Measurements from ENCODE around the gene SEC16A.
A peak's percentile ranks its signal among the peaks of the same experiment; 100 is the strongest.

SEC16A gene

DNA sequence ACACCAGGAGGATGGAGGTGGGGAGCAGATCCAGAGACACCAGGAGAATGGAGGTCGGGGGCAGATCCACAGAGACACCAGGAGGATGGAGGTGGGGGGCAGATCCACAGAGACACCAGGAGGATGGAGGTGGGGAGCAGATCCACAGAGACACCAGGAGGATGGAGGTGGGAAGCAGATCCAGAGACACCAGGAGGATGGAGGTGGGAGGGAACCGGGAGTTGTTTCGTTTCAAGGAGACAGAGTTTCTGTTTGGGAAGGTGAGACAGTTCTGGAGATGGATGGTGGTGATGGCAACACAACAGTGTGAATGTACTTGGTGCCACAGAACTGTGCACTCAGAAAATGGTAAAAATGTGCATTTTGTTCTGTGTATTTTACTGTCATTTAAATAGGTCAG, 34.2 kb downstream of the SEC16A start:
- no peak for DNase-seq (ENCODE audit: low read depth)
- no peak overlapping the region for H3K4me3 ChIP-seq (ENCODE audit: low read depth, low read length)

DNA sequence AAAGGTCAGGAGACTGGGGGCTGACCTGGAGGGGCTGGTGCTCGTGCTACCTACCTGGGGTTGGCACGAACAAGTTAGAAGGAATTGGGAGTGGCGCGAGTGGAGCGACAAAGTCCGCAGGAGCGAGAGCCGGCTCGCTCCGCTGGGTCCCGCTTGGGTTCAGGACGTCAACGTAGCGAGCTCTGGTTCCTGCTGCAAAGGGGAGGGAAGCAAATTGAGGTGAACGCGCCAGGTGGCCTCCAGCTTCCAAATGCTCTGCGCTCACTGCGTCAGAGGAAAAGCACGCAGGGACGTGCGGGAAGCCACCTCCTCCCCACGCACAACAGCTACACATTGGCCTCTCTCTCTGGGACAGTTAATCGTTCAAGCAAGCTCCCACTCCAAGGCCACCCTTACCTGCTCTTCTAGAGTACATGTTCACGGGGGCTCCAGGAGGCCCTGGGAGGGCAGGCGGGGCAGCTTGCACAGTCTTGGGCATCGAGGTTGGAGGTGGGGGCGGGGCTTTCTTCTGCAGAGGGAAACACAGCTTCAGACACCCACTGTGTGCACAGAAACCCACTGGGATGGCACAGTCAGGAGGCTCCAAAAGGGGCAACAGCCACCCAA, 35.6 kb downstream of the SEC16A start:
- DNase-seq (ENCODE audit: low read depth): no peak
- no peak overlapping the region for H3K4me3 ChIP-seq (ENCODE audit: low read depth, low read length)

DNA sequence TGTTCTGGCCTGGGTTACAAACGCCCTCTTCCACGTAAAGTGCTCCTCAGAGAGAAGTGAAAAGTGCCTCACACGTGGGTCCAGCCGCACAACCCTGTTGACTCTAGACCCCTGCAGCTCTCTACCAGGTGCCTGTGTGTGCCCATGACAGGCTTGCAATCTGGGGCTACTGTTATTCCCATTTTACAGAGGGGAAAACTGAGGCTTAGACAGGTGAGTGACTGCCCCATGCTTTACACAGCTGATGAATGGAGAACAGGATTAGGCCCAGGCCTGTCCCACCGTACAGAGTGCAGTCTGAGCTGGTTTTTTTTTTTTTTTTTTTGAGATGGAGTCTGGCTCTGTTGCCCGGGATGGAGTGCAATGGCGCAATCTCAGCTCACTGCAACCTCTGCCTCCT, 37.0 kb downstream of the SEC16A start:
- DNase-seq (ENCODE audit: low read depth): no peak
- no peak overlapping the region for H3K4me3 ChIP-seq (ENCODE audit: low read depth, low read length)

- DNase-seq (ENCODE audit: low read depth): no peak
- H3K4me3 ChIP-seq (ENCODE audit: low read depth, low read length): no peak overlapping the region
Measured at GRCh38 chr9:136444102-136444501, 38.7 kb downstream of the SEC16A start.

- DNase-seq (ENCODE audit: low read depth): no peak
Measured at GRCh38 chr9:136443687-136444086, 39.2 kb downstream of the SEC16A start.

DNA sequence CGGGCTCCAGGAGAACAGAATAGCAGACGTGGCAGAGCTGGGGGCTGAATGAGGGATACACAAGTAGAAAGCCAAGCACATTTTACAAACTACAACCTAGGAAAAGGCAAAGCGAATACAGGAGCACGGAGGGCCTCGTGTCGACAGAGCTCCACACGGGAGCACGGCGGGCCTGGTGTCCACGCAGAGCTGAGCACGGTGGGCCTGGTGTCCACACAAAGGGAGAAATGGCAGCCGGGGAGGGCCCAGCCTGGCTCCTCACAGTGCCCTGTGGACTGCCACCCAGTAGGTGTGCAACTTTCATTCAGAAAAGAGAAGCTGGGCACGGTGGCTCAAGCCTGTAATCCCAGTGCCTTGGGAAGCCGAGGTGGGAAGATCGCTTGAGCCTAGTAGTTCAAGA, 39.8 kb downstream of the SEC16A start:
- DNase-seq (ENCODE audit: low read depth): no peak
- no peak overlapping the region for H3K4me3 ChIP-seq (ENCODE audit: low read depth, low read length)

More at GRCh38 chr9:136443687-136444086, 39.2 kb downstream of the SEC16A start:
- no peak overlapping the region for H3K4me3 ChIP-seq (ENCODE audit: low read depth, low read length)

GRCh38 chr9:136442265-136442664, 40.6 kb downstream of the SEC16A start:
- DNase-seq (ENCODE audit: low read depth): no peak
- H3K4me3 ChIP-seq (ENCODE audit: low read depth, low read length): no peak overlapping the region

- no peak for DNase-seq (ENCODE audit: low read depth)
- no peak overlapping the region for H3K4me3 ChIP-seq (ENCODE audit: low read depth, low read length)
Measured at GRCh38 chr9:136441681-136442245, 41.1 kb downstream of the SEC16A start.

DNA sequence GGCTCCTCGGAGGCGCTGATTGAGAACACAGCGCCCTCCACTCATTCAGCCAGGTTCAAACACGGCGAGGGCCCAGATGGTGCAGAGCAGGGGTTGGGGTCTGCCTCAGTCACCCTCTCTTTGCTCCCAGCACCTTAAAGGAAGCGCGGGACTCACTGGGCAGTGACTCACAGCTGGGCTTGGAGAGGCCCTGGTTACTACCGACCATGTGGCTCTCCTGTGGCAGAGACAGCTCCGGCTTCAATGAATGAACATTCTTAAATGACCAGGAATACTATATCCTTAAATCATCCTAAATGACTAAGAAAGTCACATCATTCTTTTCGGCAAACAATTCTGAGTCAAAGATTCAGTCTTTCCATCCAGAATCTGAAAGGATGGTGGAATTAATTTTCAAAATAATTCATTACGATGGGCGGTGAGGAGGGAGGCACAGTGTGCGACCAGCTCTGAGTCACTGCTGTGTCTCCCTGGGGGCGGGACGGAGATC, 41.6 kb downstream of the SEC16A start:
- no peak for DNase-seq (ENCODE audit: low read depth)

GRCh38 chr9:136439481-136440408, 43.1 kb downstream of the SEC16A start, which contains the start of gene INPP5E:
TSS of gene INPP5E (minus strand) at chr9:136439845. CDS start at chr9:136439419, 426 bp downstream.
- DNase-seq (ENCODE audit: low read depth): peak; percentile 13
- peak within 1 kb of the TSS; percentile 73 for H3K4me3 ChIP-seq (ENCODE audit: low read depth, low read length)

More for the DNA sequence above, 41.6 kb downstream of the SEC16A start:
- H3K4me3 ChIP-seq (ENCODE audit: low read depth, low read length): no peak overlapping the region

DNA sequence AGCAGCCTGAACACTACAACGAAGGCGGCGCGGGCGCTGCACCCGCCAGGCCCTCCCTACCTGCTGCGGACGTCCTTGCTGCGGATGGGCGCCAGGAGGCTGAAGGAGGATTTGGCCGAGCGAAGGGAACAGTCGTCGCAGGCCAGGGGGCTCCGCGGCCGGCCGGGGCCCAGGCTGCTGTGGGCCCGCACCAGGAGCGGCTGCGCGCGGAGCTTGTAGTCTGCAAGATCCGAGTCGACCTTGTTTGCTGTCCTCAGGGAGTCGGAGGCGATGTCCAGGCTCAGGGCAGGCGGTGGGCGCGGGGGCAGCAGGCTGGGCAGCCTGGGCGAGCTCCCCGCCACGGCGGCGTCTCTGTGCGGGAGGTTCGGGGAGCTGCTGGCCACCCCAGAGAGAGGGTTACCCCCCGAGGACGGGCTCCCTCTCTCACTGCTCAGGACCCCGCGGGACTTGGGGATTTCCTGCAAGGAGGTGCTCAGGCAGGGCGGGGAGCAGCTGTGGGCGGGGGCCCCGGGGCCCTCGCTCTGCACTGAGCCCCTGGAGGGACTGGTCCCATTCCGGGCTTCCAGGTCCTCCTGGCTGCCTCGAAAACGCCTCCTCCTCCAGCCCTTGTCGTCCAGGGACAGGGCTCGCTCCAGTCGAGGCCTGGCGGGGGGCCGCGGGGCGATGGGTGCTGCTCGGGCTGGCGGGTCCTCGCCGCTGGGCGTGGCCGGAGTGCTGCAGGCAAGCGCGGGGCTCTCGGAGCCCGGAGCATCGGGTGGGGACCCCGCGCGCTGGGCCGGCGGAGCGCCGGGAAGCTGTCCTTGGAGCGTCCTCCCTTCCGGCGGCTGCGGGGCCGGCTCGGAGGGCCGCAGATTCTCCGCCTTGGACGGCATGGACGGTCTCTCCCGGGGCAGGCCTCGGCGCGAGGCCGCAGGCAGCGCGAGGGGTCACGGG, 44.0 kb downstream of the SEC16A start:
- peak overlapping the region; percentile 73 for H3K4me3 ChIP-seq (ENCODE audit: low read depth, low read length)
- no peak for DNase-seq (ENCODE audit: low read depth)

DNA sequence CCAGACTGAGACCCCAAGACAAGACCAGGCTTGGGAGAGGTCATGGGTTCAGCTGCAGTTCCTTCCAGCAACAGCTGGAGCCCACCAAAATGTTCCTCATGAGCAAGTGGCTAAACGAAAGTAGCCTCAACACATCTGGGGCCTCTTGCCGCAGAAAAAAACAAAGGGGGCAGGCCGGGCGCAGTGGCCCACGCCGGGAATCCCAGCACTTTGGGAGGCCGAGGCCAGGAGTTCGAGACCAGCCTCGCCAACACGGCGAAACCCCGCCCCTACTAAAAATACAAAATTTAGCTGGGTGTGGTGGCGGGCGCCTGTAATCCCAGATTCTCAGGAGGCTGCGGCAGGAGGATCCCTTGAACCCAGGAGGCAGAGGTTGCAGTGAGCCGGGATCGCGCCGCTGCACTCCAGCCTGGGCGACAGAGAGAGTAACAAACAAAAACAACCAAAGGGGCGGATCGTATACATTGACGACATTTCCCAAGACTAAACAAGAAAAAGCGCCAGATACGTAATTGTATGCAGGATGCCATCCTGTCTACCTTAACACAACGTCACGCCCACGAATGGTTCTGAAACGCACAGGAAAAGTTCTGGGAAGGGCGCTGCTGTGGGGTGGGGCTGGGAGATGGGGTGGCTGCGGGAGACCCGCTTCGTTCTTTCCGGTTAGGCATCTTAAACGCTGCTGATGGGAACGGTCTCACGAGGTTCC, 44.8 kb downstream of the SEC16A start:
- peak overlapping the region; percentile 73 for H3K4me3 ChIP-seq (ENCODE audit: low read depth, low read length)
- DNase-seq (ENCODE audit: low read depth): no peak

DNA sequence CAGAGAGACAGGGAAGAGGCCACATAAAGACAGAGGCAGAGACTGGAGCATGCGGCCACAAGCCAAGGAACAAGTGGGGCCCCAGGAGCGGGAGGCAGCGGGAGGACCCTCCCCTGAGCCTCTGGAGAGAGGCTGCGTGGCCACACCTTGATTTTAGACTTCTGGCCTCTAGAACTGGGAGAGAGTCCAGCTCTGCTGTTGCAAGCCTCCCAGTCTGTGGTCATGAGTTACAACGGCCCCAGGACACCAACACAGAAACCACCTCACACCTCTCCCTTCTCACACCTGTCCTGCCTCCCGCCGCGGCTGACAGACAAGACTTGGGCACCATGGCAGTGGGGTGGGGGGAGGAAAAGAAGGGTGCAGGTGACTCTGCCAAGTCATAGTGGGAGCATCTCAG, 45.4 kb downstream of the SEC16A start:
- DNase-seq (ENCODE audit: low read depth): peak; percentile 4
- H3K4me3 ChIP-seq (ENCODE audit: low read depth, low read length): peak overlapping the region; percentile 73

DNA sequence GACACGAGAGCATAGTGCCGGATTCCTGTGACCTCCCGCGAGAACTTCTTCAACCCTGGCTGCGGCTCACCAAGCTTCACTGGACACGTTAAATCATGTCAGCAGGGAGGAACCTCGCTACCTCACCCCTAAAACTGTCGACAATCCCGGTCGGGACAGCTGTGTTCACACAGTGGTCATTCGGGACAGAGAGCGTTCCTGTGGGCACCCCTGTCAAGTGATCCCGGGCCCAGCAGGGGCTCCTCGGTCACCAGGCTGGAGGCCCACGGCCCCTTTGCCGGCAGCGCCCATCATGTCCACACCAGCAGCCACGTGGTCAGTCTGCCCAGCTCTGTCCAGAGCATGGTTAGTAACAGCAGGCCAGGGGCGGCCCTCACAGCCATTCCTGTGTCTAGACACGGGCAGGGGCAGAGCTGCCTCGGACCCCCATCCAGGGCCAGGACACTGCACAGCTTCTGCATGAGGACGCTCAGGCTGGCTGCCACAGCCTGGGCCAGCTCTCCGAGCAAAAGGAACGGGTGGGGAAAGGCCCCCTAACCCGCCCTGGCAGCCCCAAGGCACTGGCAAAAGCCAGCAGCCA, 46.7 kb downstream of the SEC16A start:
- no peak overlapping the region for H3K4me3 ChIP-seq (ENCODE audit: low read depth, low read length)
- DNase-seq (ENCODE audit: low read depth): no peak

GRCh38 chr9:136434580-136435169, 48.2 kb downstream of the SEC16A start:
- no peak for DNase-seq (ENCODE audit: low read depth)
- H3K4me3 ChIP-seq (ENCODE audit: low read depth, low read length): no peak overlapping the region

DNA sequence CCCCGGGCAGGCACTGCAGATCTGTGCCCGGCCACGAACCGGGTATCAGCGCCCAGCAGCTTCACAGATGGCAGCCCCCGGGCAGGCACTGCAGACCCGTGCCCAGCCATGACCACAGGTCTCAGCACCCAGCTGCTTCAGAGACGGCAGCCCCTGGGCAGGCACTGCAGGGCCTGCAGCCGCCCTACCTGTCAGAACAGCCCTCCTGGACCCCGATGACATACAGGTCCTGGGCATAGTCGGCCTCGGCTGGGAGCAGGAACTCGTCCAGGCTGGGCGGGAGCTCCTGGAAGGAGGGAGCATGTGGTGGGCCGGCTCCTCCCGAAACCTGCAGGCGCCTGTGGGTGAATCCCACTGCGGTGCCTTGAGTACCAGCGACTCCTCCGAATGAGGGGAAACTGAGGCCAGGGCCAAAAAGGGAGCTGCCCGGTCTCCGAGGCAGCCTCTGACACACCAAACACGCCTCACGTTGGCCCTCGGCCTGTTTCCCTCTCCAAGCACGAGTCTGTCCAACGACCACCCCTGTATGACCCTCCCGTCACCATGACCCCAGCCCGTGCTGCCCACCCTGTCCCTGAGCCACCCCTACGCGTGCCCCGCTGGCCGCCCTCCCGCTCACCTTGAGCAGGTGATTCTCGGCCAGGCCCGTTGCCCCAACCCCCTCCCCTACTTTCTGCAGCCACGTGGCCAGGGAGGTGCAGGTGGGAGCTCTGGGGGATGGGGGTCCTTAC, 48.8 kb downstream of the SEC16A start:
- no peak for DNase-seq (ENCODE audit: low read depth)
- H3K4me3 ChIP-seq (ENCODE audit: low read depth, low read length): no peak overlapping the region

GRCh38 chr9:136433043-136433715, 49.7 kb downstream of the SEC16A start:
- DNase-seq (ENCODE audit: low read depth): no peak
- H3K4me3 ChIP-seq (ENCODE audit: low read depth, low read length): no peak overlapping the region

Measured in skeletal muscle cell (primary cell).